K562 (cell line): ENCODE results near the gene ICAM3. TPM values are rescaled to one million over a fixed set of nuclear protein-coding genes. Genes with fewer than 3 reads are reported as not detected.
A peak's percentile ranks its signal among the peaks of the same experiment; 100 is the strongest.

Experiments used
- ARID4B ChIP-seq: sonication (generic); formaldehyde crosslinking; IDR thresholded peaks from 2 replicates; pipeline ENCODE4 v1.8.0; 2022; ENCODE audit warnings: mild to moderate bottlenecking, missing genetic modification reagents
- CEBPG ChIP-seq, 3 experiments: fragments of 200-800 bp in 1 of 3; sonication (Bioruptor generic) in 1 of 3; sonication (generic) in 1 of 3; formaldehyde crosslinking in 1 of 3; IDR thresholded peaks in 2 of 3; conservative IDR thresholded peaks in 1 of 3; 2 replicates each; pipeline versions ENCODE4 v1.6.1 to v1.8.0; 2016 to 2022; ENCODE audit warnings: missing compliant biosample characterization in 2 of 3, missing genetic modification characterization in 2 of 3, mild to moderate bottlenecking in 1 of 3, missing genetic modification reagents in 1 of 3
- E2F5 ChIP-seq: sonication (generic); formaldehyde crosslinking; IDR thresholded peaks from 2 replicates; pipeline ENCODE4 v1.8.0; 2022; ENCODE audit warnings: mild to moderate bottlenecking, missing genetic modification reagents
- FOXP4 ChIP-seq: sonication (generic); formaldehyde crosslinking; IDR thresholded peaks from 2 replicates; pipeline ENCODE4 v1.8.0; 2022; ENCODE audit warnings: mild to moderate bottlenecking, missing genetic modification reagents, borderline replicate concordance
- MYC ChIP-seq, 2 experiments: fragments of 250-450 bp in 1 of 2; sonication (Bioruptor Pico) in 1 of 2; IDR thresholded peaks; 2 replicates each; pipeline versions ENCODE4 v1.5.1 to v1.6.1; 2012 to 2021; ENCODE audit warnings: low read depth in 2 of 2, borderline replicate concordance in 1 of 2, improper control_type of control experiment in 1 of 2, low read length in 1 of 2, mild to moderate bottlenecking in 1 of 2, moderate library complexity in 1 of 2
- NFYB ChIP-seq: IDR thresholded peaks from 2 replicates; pipeline ENCODE4 v1.6.1; 2011; ENCODE audit warnings: mild to moderate bottlenecking, moderate library complexity; ENCODE audit not compliant: insufficient read length; ENCODE audit errors: extremely low read depth
- PCBP2 ChIP-seq: fragments of 200-400 bp; formaldehyde crosslinking; IDR thresholded peaks from 2 replicates; pipeline ENCODE4 v1.6.1; 2018; ENCODE audit warnings: low read length, low read depth, mild to moderate bottlenecking, moderate library complexity; ENCODE audit not compliant: poor library complexity, severe bottlenecking
- POLR2A ChIP-seq: fragments of 450-650 bp; conservative IDR thresholded peaks from 2 replicates; pipeline ENCODE4 v1.6.1; 2016
- RBM22 ChIP-seq: fragments of 200-400 bp; formaldehyde crosslinking; IDR thresholded peaks from 2 replicates; pipeline ENCODE4 v1.6.1; 2018; ENCODE audit warnings: low read length, low read depth; ENCODE audit not compliant: poor library complexity, severe bottlenecking
- TARDBP ChIP-seq: fragments of 450-650 bp; IDR thresholded peaks from 2 replicates; pipeline ENCODE4 v1.6.1; 2016
- TCF7L2 ChIP-seq: fragments of 150-350 bp; IDR thresholded peaks from 2 replicates; pipeline ENCODE4 v1.6.1; 2016; ENCODE audit warnings: low read depth, mild to moderate bottlenecking, low read length, moderate library complexity
- ZMIZ1 ChIP-seq, 2 experiments: fragments of 150-350 bp in 1 of 2; IDR thresholded peaks; 2 replicates each; pipeline ENCODE4 v1.6.1; 2012 to 2016; ENCODE audit warnings: low read depth in 2 of 2, low read length in 2 of 2, mild to moderate bottlenecking in 1 of 2, moderate library complexity in 1 of 2
- ZNF551 ChIP-seq: fragments of 250-450 bp; sonication (Bioruptor Pico); IDR thresholded peaks from 2 replicates; pipeline ENCODE4 v1.5.0; 2021; ENCODE audit warnings: mild to moderate bottlenecking, moderate library complexity
- polyA plus RNA-seq, 8 experiments: library from polyadenylated mRNA; depleted of rRNA in 4 of 8; stranded (reverse) in 5 of 8; unstranded in 3 of 8; fragments of >200 nt; fragmentation: Nextera tagmentation in 2 of 8; fragmentation: Illumina TruSeq in 1 of 8; extraction: Ambion mirVana in 2 of 8; extraction: Trizol in 1 of 8; gene quantifications; 2 replicates each; pipeline versions ENCODE4 v1.2.1 to v1.2.3, GENCODE V29; 2011 to 2014; ENCODE audit warnings: inconsistent platforms in 1 of 8, missing spikeins in 1 of 8
- total RNA-seq, 7 experiments: library from RNA; depleted of rRNA in 6 of 7; stranded (reverse); fragments of >200 nt in 6 of 7; fragmentation: Illumina TruSeq in 2 of 7; extraction: Trizol in 2 of 7; gene quantifications; 2 replicates each; pipeline versions ENCODE4 v1.2.1 to v1.2.3, GENCODE V29; 2011 to 2021; ENCODE audit warnings: low replicate concordance in 1 of 7

The ICAM3 gene
- total and polyA plus RNA-seq, 9 of the 15 experiments (the other 6 are each of a cell fraction or from before 2014, with no cell fraction given) = 6.5 to 39.5 (median 24.2) TPM

GRCh38 chr19:10292789-10293636, 46.4 kb downstream of the ICAM3 start (continued):
- TF ChIP-seq ARID4B = peak; percentile 72
- no peak for TF ChIP-seq E2F5 (CRISPR knock-in tag)
- no peak for TF ChIP-seq PCBP2
- peak; percentile 38; the same call in 1 of the 2 replicates for TF ChIP-seq POLR2A
- TF ChIP-seq FOXP4 (CRISPR knock-in tag) = no peak
- no peak for TF ChIP-seq ZNF551
- 0 out of 2 replicates have a peak, but pooled peaks have one; percentile 12 for TF ChIP-seq TCF7L2
- TF ChIP-seq RBM22 = no peak
- TF ChIP-seq NFYB = no peak
- TF ChIP-seq CEBPG (CRISPR knock-in tag; IDR thresholded peaks at IDR 0.05) = peak; percentile 31; the same call in 1 of the 2 replicates
- TF ChIP-seq CEBPG (tag; conservative IDR thresholded peaks at IDR 0.05 in 1 of 2, IDR thresholded peaks at IDR 0.05 in 1 of 2) = no peak
- TF ChIP-seq MYC (IDR thresholded peaks at IDR 0.05; ENCODE audit: low read depth, low read length) = no peak
- TF ChIP-seq MYC (CRISPR knock-in tag; IDR thresholded peaks at IDR 0.05; ENCODE audit: borderline replicate concordance, low read depth) = 0 out of 2 replicates have a peak, but pooled peaks have one; percentile 51
- TF ChIP-seq ZMIZ1 (IDR thresholded peaks at IDR 0.05; ENCODE audit: low read depth in 2 of 2, low read length in 2 of 2) = no peak
- 0 out of 2 replicates have a peak, but pooled peaks have one; percentile 33 for TF ChIP-seq TARDBP
